ENCODE measurements around the gene ISM1. TPM values are rescaled to one million over a fixed set of nuclear protein-coding genes. Genes with fewer than 3 reads are reported as not detected.
A peak's percentile ranks its signal among the peaks of the same experiment; 100 is the strongest.

ISM1 gene
- total RNA-seq, 1 experiment from 2014 or later = not detected

GRCh38 chr20:13256606-13257005 lies 35.5 kb downstream of the ISM1 start:
- DNase-seq (ENCODE audit: low read depth) = no peak

GRCh38 chr20:13259921-13260320 lies 38.8 kb downstream of the ISM1 start:
- no peak for DNase-seq (ENCODE audit: low read depth)

GRCh38 chr20:13260650-13261279 lies 39.7 kb downstream of the ISM1 start:
- DNase-seq (ENCODE audit: low read depth) = peak; percentile 23

- peak; percentile 62 for DNase-seq (ENCODE audit: low read depth)
Measured at GRCh38 chr20:13261460-13262301, 40.6 kb downstream of the ISM1 start.

- DNase-seq (ENCODE audit: low read depth) = no peak
Measured at GRCh38 chr20:13262302-13262650, 41.2 kb downstream of the ISM1 start.

GRCh38 chr20:13262671-13263360 lies 41.7 kb downstream of the ISM1 start:
- peak; percentile 50 for DNase-seq (ENCODE audit: low read depth)

- no peak for DNase-seq (ENCODE audit: low read depth)
Measured at GRCh38 chr20:13263451-13263850, 42.4 kb downstream of the ISM1 start.

- DNase-seq (ENCODE audit: low read depth) = no peak
Measured at GRCh38 chr20:13264907-13265306, 43.8 kb downstream of the ISM1 start.

GRCh38 chr20:13265941-13266340 lies 44.9 kb downstream of the ISM1 start:
- DNase-seq (ENCODE audit: low read depth) = no peak

- no peak for DNase-seq (ENCODE audit: low read depth)
Measured at GRCh38 chr20:13267231-13267630, 46.2 kb downstream of the ISM1 start.

- no peak for DNase-seq (ENCODE audit: low read depth)
Measured at GRCh38 chr20:13268953-13269352, 47.9 kb downstream of the ISM1 start.

GRCh38 chr20:13270211-13270610 lies 49.1 kb downstream of the ISM1 start:
- no peak for DNase-seq (ENCODE audit: low read depth)

- DNase-seq (ENCODE audit: low read depth) = no peak
Measured at GRCh38 chr20:13271098-13271497, 50.0 kb downstream of the ISM1 start.

GRCh38 chr20:13271977-13272975 lies 51.2 kb downstream of the ISM1 start:
- DNase-seq (ENCODE audit: low read depth) = no peak

- no peak for DNase-seq (ENCODE audit: low read depth)
Measured at GRCh38 chr20:13274275-13274861, 53.3 kb downstream of the ISM1 start.

- no peak for DNase-seq (ENCODE audit: low read depth)
Measured at GRCh38 chr20:13276945-13277541, 56.0 kb downstream of the ISM1 start.

GRCh38 chr20:13277663-13278295 lies 56.7 kb downstream of the ISM1 start:
- DNase-seq (ENCODE audit: low read depth) = no peak

- DNase-seq (ENCODE audit: low read depth) = no peak
Measured at GRCh38 chr20:13278812-13279570, 57.9 kb downstream of the ISM1 start.

GRCh38 chr20:13280609-13281324 lies 59.7 kb downstream of the ISM1 start:
- no peak for DNase-seq (ENCODE audit: low read depth)
